ENCODE measurements around the gene COL5A1.

The COL5A1 gene

GRCh38 chr9:134676886-134677285, 35.3 kb downstream of the COL5A1 start:
- DNase-seq (ENCODE audit: low read depth) = no peak
- TF ChIP-seq, protein P1, sequence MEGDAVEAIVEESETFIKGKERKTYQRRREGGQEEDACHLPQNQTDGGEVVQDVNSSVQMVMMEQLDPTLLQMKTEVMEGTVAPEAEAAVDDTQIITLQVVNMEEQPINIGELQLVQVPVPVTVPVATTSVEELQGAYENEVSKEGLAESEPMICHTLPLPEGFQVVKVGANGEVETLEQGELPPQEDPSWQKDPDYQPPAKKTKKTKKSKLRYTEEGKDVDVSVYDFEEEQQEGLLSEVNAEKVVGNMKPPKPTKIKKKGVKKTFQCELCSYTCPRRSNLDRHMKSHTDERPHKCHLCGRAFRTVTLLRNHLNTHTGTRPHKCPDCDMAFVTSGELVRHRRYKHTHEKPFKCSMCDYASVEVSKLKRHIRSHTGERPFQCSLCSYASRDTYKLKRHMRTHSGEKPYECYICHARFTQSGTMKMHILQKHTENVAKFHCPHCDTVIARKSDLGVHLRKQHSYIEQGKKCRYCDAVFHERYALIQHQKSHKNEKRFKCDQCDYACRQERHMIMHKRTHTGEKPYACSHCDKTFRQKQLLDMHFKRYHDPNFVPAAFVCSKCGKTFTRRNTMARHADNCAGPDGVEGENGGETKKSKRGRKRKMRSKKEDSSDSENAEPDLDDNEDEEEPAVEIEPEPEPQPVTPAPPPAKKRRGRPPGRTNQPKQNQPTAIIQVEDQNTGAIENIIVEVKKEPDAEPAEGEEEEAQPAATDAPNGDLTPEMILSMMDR (IDR thresholded peaks at IDR 0.05; ENCODE audit: control insufficient read depth, insufficient read depth, low read depth, low read length, missing control alignments) = no peak
- no peak overlapping the region for H3K4me3 ChIP-seq (ENCODE audit: control insufficient read depth, low read depth, low read length)

DNA sequence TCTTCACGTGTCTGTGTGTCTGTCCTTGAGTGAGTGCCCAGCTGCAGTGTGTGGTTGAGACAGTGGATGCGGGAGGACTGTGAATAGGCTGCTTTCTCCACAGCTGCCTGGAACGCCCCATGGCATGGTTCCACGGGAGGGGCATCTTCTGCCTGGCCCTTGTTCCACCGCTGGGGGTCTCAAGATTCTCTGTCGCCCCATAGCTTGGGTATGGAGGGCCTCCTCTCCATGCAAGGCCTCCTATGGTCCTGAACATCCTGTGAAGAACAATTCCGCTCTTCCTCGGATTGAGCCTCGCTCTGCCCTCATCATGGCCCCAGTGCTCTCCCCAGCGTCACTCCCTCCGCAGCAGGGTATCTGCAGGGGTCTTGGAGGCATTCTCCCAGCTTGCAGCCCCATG, 36.1 kb downstream of the COL5A1 start:
- no peak overlapping the region for H3K4me3 ChIP-seq (ENCODE audit: control insufficient read depth, low read depth, low read length)
- no peak for DNase-seq (ENCODE audit: low read depth)
- TF ChIP-seq, protein P1 (IDR thresholded peaks at IDR 0.05; ENCODE audit: control insufficient read depth, insufficient read depth, low read depth, low read length, missing control alignments) = no peak

DNA sequence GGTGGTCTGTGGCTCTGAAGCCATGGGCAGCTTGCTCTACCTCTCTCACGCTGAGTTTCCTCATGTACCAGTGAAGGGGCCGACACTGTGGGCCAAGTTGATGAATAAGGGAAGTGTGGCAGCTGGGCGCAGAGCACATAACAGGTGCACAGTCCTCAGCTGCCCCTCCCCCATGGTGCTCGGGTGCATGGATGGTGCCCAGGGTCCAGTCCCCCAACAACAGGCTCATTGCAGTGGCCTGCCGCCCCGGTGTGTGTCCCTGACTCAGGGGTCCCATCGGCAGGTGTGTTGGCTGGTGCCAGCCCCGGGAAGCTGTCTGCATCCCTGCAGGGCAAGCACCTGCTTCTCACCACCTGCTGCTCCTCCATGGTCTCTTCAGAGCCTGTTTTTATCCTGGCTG, 36.6 kb downstream of the COL5A1 start:
- H3K4me3 ChIP-seq (ENCODE audit: control insufficient read depth, low read depth, low read length) = no peak overlapping the region
- no peak for DNase-seq (ENCODE audit: low read depth)
- TF ChIP-seq, protein P1 (IDR thresholded peaks at IDR 0.05; ENCODE audit: control insufficient read depth, insufficient read depth, low read depth, low read length, missing control alignments) = no peak

GRCh38 chr9:134678666-134679443, 37.3 kb downstream of the COL5A1 start:
- TF ChIP-seq, protein P1 (IDR thresholded peaks at IDR 0.05; ENCODE audit: control insufficient read depth, insufficient read depth, low read depth, low read length, missing control alignments) = no peak
- no peak for DNase-seq (ENCODE audit: low read depth)
- no peak overlapping the region for H3K4me3 ChIP-seq (ENCODE audit: control insufficient read depth, low read depth, low read length)

GRCh38 chr9:134679616-134680392, 38.2 kb downstream of the COL5A1 start:
- TF ChIP-seq, protein P1 (IDR thresholded peaks at IDR 0.05; ENCODE audit: control insufficient read depth, insufficient read depth, low read depth, low read length, missing control alignments) = no peak
- DNase-seq (ENCODE audit: low read depth) = no peak

GRCh38 chr9:134680393-134681060, 38.9 kb downstream of the COL5A1 start:
- no peak overlapping the region for H3K4me3 ChIP-seq (ENCODE audit: control insufficient read depth, low read depth, low read length)
- DNase-seq (ENCODE audit: low read depth) = no peak
- TF ChIP-seq, protein P1 (IDR thresholded peaks at IDR 0.05; ENCODE audit: control insufficient read depth, insufficient read depth, low read depth, low read length, missing control alignments) = no peak

More at GRCh38 chr9:134679616-134680392, 38.2 kb downstream of the COL5A1 start:
- no peak overlapping the region for H3K4me3 ChIP-seq (ENCODE audit: control insufficient read depth, low read depth, low read length)
